Activated T-helper 2 cell treated with anti-CD3 and anti-CD28 coated beads, Interferon-gamma antibody, Interleukin-2, Interleukin-4, amounts not matched to agents 10 μg/mL and 5 μg/mL and 100 μg/mL, durations not matched to agents 14 hours and 24 hours and 36 hours (primary cell): ENCODE measurements around the gene IL17REL. TPM values are rescaled to one million over a fixed set of nuclear protein-coding genes. Genes with fewer than 3 reads are reported as not detected.

ENCODE experiments used
- total RNA-seq: library from RNA; stranded (reverse); gene quantifications from 2 replicates; pipeline ENCODE4 v1.2.3, GENCODE V29; 2022

IL17REL gene
- total RNA-seq, 1 donor from 2014 or later = not detected

Other genes with a start within 250 kb of the IL17REL start
- gene BRD1, start 184.9 kb downstream of the IL17REL start, total RNA-seq = 41.3 and 46.2 TPM in 2 replicates
- gene ZBED4, start 158.9 kb downstream of the IL17REL start, total RNA-seq = 25.2 and 25.6 TPM in 2 replicates
- gene ALG12, start 94.3 kb downstream of the IL17REL start, total RNA-seq = 15.5 and 16.5 TPM in 2 replicates
- 49.9 and 52.9 TPM in 2 replicates for gene CRELD2, start 94.1 kb downstream of the IL17REL start, total RNA-seq
- gene PIM3, start 52.0 kb downstream of the IL17REL start, total RNA-seq = 215 TPM in 2 replicates
- gene TTLL8, start 45.5 kb upstream of the IL17REL start, total RNA-seq = not detected in 2 replicates
- gene MLC1, start 72.7 kb upstream of the IL17REL start, total RNA-seq = 0.39 TPM in 1 of 2 replicates, not detected in the other
- gene MOV10L1, start 77.2 kb upstream of the IL17REL start, total RNA-seq = 0.07 TPM in 1 of 2 replicates, not detected in the other
- 2.4 and 2.8 TPM in 2 replicates for gene PANX2, start 158.0 kb upstream of the IL17REL start, total RNA-seq
- 104 and 109 TPM in 2 replicates for gene TRABD, start 173.1 kb upstream of the IL17REL start, total RNA-seq
- 26.3 and 26.4 TPM in 2 replicates for gene SELENOO, start 188.2 kb upstream of the IL17REL start, total RNA-seq
- gene TUBGCP6, start 232.3 kb upstream of the IL17REL start, total RNA-seq = 48.8 and 49.6 TPM in 2 replicates
- 60.0 and 62.9 TPM in 2 replicates for gene HDAC10, start 238.5 kb upstream of the IL17REL start, total RNA-seq
- 16.3 and 17.6 TPM in 2 replicates for gene MAPK12, start 248.9 kb upstream of the IL17REL start, total RNA-seq